A549 (cell line): Measurements from ENCODE around the gene FGF14. TPM values are rescaled to one million over a fixed set of nuclear protein-coding genes. Genes with fewer than 3 reads are reported as not detected.

Experiments used
- ATAC-seq, 2 experiments: fragments of 200-7000 bp in 1 of 2; fragments of >200 bp in 1 of 2; cut with Nextera tagmentation in 1 of 2; cut with Tn5 transposase in 1 of 2; 3 replicates each; pipeline versions ENCODE4 v1.8.0 to v1.9.1; 2018 to 2020; ENCODE audit warnings: mild to moderate bottlenecking in 1 of 2, moderate library complexity in 1 of 2
- CTCF ChIA-PET: fragments of 300-600 bp; sonication (Branson Sonifier 250); formaldehyde crosslinking; extraction: SDS; loops from one replicate; lab custom pipeline; 2021; ENCODE audit warnings: antibody characterized with exemption, inconsistent platforms; lab: Yijun Ruan, JAX
- POLR2A ChIA-PET: fragments of 350-600 bp; formaldehyde crosslinking; extraction: SDS; loops from one replicate; lab custom pipeline; 2021; ENCODE audit warnings: antibody characterized with exemption, inconsistent platforms; lab: Yijun Ruan, JAX
- DNase-seq, 2 experiments: peaks; one replicate each; pipeline versions ENCODE4 v3.0.0 to v3.0.0-alpha.2; 2011 to 2016; ENCODE audit warnings: low read depth in 1 of 2, low spot score in 1 of 2
- FAIRE-seq: peaks from 2 replicates; lab custom pipeline; 2011; peaks lifted over from hg19 to GRCh38; lab: Jason Lieb, UNC
- H3K27ac ChIP-seq, 2 experiments: fragments of >200 bp; sonication (Bioruptor Twin); formaldehyde crosslinking; 3 replicates each; pipeline ENCODE4 v1.5.1; 2016 to 2017
- H3K4me1 ChIP-seq: fragments of >200 bp; sonication (Bioruptor Twin); formaldehyde crosslinking; 3 replicates; pipeline ENCODE4 v1.6.1; 2016
- H3K4me2 ChIP-seq: fragments of >200 bp; sonication (Bioruptor Twin); formaldehyde crosslinking; 3 replicates; pipeline ENCODE4 v1.6.1; 2016
- H3K4me3 ChIP-seq: fragments of >200 bp; sonication (Bioruptor Twin); formaldehyde crosslinking; 3 replicates; pipeline ENCODE4 v1.5.1; 2016
- H3K9me3 ChIP-seq: fragments of >200 bp; sonication (Bioruptor Twin); formaldehyde crosslinking; 3 replicates; pipeline ENCODE4 v1.6.1; 2016
- CBX2 ChIP-seq: fragments of 200-600 bp; sonication (generic); IDR thresholded peaks from 2 replicates; pipeline ENCODE4 v1.6.1; 2016; ENCODE audit warnings: low read depth, mild to moderate bottlenecking, borderline replicate concordance
- EHF ChIP-seq: fragments of 250-450 bp; sonication (Bioruptor Pico); IDR thresholded peaks from 2 replicates; pipeline ENCODE4 v1.5.0; 2020; ENCODE audit warnings: mild to moderate bottlenecking
- EHMT2 ChIP-seq: fragments of 200-600 bp; sonication (generic); IDR thresholded peaks from 2 replicates; pipeline ENCODE4 v1.6.1; 2016; ENCODE audit warnings: antibody characterized with exemption, low read depth, mild to moderate bottlenecking, moderate library complexity
- FOSB ChIP-seq: fragments of 250-450 bp; sonication (Bioruptor Pico); IDR thresholded peaks from 2 replicates; pipeline ENCODE4 v1.5.0; 2020; ENCODE audit warnings: mild to moderate bottlenecking, moderate library complexity
- FOXS1 ChIP-seq: fragments of 250-450 bp; sonication (Bioruptor Pico); IDR thresholded peaks from 2 replicates; pipeline ENCODE4 v1.5.0; 2020; ENCODE audit warnings: mild to moderate bottlenecking, moderate library complexity
- HOXA7 ChIP-seq: fragments of 250-450 bp; sonication (Bioruptor Pico); IDR thresholded peaks from 2 replicates; pipeline ENCODE4 v1.5.0; 2020; ENCODE audit warnings: mild to moderate bottlenecking, moderate library complexity
- HOXB13 ChIP-seq: fragments of 250-450 bp; sonication (Bioruptor Pico); IDR thresholded peaks from 2 replicates; pipeline ENCODE4 v1.5.0; 2020; ENCODE audit warnings: low read depth, mild to moderate bottlenecking, moderate library complexity
- HOXB5 ChIP-seq: fragments of 250-450 bp; sonication (Bioruptor Pico); IDR thresholded peaks from 2 replicates; pipeline ENCODE4 v1.5.0; 2020; ENCODE audit warnings: mild to moderate bottlenecking, moderate library complexity
- MAFK ChIP-seq: fragments of 450-650 bp; IDR thresholded peaks from 2 replicates; pipeline ENCODE4 v1.6.1; 2014; ENCODE audit not compliant: partially characterized antibody
- MYC ChIP-seq: IDR thresholded peaks from 2 replicates; pipeline ENCODE4 v1.6.1; 2012; ENCODE audit warnings: mild to moderate bottlenecking, inconsistent platforms, low read length, improper control_type of control experiment, borderline replicate concordance
- NFE2L2 ChIP-seq: fragments of 150-350 bp; conservative IDR thresholded peaks from 2 replicates; pipeline ENCODE4 v1.6.1; 2014; ENCODE audit warnings: low read length
- NPAS2 ChIP-seq: fragments of 250-450 bp; sonication (Bioruptor Pico); IDR thresholded peaks from 2 replicates; pipeline ENCODE4 v1.8.0; 2022; ENCODE audit warnings: mild to moderate bottlenecking, moderate library complexity, borderline replicate concordance
- RAD21 ChIP-seq, 2 experiments: fragments of >200 bp in 1 of 2; sonication (Bioruptor Twin) in 1 of 2; formaldehyde crosslinking in 1 of 2; IDR thresholded peaks in 1 of 2; conservative IDR thresholded peaks in 1 of 2; 2 replicates in 1 of 2; 3 replicates in 1 of 2; pipeline ENCODE4 v1.6.1; 2012 to 2018; ENCODE audit warnings: inconsistent platforms in 1 of 2
- SMC3 ChIP-seq: fragments of >200 bp; sonication (Bioruptor Twin); formaldehyde crosslinking; IDR thresholded peaks from 3 replicates; pipeline ENCODE4 v1.6.1; 2018; ENCODE audit warnings: inconsistent platforms
- TFCP2L1 ChIP-seq: fragments of 250-450 bp; sonication (Bioruptor Pico); IDR thresholded peaks from 2 replicates; pipeline ENCODE4 v1.5.0; 2021; ENCODE audit warnings: mild to moderate bottlenecking
- ZNF302 ChIP-seq: fragments of 250-450 bp; sonication (Bioruptor Pico); IDR thresholded peaks from 2 replicates; pipeline ENCODE4 v1.9.0; 2021; ENCODE audit warnings: inconsistent platforms, mild to moderate bottlenecking, moderate library complexity
- ZSCAN20 ChIP-seq: fragments of 250-450 bp; sonication (Bioruptor Pico); IDR thresholded peaks from 2 replicates; pipeline ENCODE4 v1.8.0; 2022; ENCODE audit warnings: mild to moderate bottlenecking, moderate library complexity
- WGBS: methylation state at CpG from one replicate; pipeline ENCODE4 v1.1.6; 2017; ENCODE audit errors: missing lambda C conversion rate; 5-methylcytosine and 5-hydroxymethylcytosine counted together
- polyA plus RNA-seq, 4 experiments: library from polyadenylated mRNA; depleted of rRNA in 3 of 4; stranded (reverse); fragments of >200 nt; fragmentation: RNase III in 1 of 4; extraction: RNeasy Plus Mini Kit Qiagen cat#74134 plus additional on column Dnase treatment in 1 of 4; gene quantifications; 2 replicates in 3 of 4; 3 replicates in 1 of 4; pipeline ENCODE4 v1.2.3, GENCODE V29; 2011 to 2017
- TF ChIP-seq, protein P1 (sequence below): fragments of 250-450 bp; sonication (Bioruptor Pico); IDR thresholded peaks from 2 replicates; pipeline ENCODE4 v1.5.0; 2020; ENCODE audit warnings: low read depth, mild to moderate bottlenecking, moderate library complexity
- TF ChIP-seq, protein P2 (sequence below): IDR thresholded peaks from 2 replicates; pipeline ENCODE4 v1.6.1; 2012; ENCODE audit warnings: low read depth, borderline replicate concordance
- TF ChIP-seq, protein P3 (sequence below): fragments of >200 bp; sonication (Bioruptor Twin); formaldehyde crosslinking; IDR thresholded peaks from 2 replicates; pipeline ENCODE4 v1.6.1; 2016
- TF ChIP-seq, protein P4 (sequence below): IDR thresholded peaks from 2 replicates; pipeline ENCODE4 v1.6.1; 2012
- TF ChIP-seq, protein P5 (sequence below): fragments of 250-450 bp; sonication (Bioruptor Pico); IDR thresholded peaks from 2 replicates; pipeline ENCODE4 v1.5.0; 2021; ENCODE audit warnings: mild to moderate bottlenecking, moderate library complexity, borderline replicate concordance
- TF ChIP-seq, protein P6 (sequence below): fragments of 200-600 bp; sonication (generic); IDR thresholded peaks from 2 replicates; pipeline ENCODE4 v1.6.1; 2016; ENCODE audit warnings: antibody characterized with exemption, mild to moderate bottlenecking, moderate library complexity

FGF14 gene
- polyA plus RNA-seq, 2 of the 4 experiments (the other 2 are of a cell fraction) = not detected

DNA sequence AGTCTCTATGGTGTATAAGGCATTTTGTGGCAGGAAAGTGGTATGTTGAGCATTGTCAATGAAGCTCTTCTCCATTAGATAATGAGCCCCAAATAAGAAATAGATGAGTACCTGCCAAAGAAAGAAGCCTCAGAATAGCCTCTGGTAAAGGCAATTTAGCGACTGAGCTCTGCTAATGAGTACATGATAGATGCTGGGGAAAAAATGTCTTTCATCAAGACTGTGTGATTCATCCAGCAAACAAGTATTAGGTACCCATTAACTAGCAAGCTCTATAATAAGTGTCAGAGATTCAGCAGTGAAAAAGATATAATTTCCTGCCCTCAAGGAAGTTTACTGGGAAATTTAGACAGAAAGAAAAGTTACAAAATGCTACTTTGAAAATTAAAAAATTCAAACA is 654.8 kb downstream of the FGF14 start:
- FAIRE-seq = no peak
- POLR2A ChIA-PET = no interaction called here
- no peaks in the 10 kb centered on the region for H3K9me3 ChIP-seq
- CTCF ChIA-PET = interaction anchor here (1.7 kb wide), 1 partner anchor 11 kb away, joined by 11 read pairs; no protein-coding TSS in a partner anchor
- 0% methylated on average over 1 of the region's 1 CpG for WGBS
- H3K4me2 ChIP-seq = peak overlapping the region; percentile 45
- DNase-seq = no peak
- no peak overlapping the region for H3K4me3 ChIP-seq
- no peak for ATAC-seq
- peak overlapping the region; percentile 8 to 15; a peak in 2 of 6 replicates for H3K27ac ChIP-seq
- TF ChIP-seq EHF = no peak
- TF ChIP-seq FOSB (CRISPR knock-in tag) = no peak
- TF ChIP-seq, protein P1, sequence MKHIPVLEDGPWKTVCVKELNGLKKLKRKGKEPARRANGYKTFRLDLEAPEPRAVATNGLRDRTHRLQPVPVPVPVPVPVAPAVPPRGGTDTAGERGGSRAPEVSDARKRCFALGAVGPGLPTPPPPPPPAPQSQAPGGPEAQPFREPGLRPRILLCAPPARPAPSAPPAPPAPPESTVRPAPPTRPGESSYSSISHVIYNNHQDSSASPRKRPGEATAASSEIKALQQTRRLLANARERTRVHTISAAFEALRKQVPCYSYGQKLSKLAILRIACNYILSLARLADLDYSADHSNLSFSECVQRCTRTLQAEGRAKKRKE (CRISPR knock-in tag) = no peak
- TF ChIP-seq SMC3 = no peak
- TF ChIP-seq, protein P2, sequence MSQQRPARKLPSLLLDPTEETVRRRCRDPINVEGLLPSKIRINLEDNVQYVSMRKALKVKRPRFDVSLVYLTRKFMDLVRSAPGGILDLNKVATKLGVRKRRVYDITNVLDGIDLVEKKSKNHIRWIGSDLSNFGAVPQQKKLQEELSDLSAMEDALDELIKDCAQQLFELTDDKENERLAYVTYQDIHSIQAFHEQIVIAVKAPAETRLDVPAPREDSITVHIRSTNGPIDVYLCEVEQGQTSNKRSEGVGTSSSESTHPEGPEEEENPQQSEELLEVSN = no peak
- no peak for TF ChIP-seq EHMT2
- TF ChIP-seq MYC = no peak
- TF ChIP-seq, protein P3, sequence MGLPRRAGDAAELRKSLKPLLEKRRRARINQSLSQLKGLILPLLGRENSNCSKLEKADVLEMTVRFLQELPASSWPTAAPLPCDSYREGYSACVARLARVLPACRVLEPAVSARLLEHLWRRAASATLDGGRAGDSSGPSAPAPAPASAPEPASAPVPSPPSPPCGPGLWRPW = no peak
- no peak for TF ChIP-seq TFCP2L1 (CRISPR knock-in tag)
- no peak for TF ChIP-seq HOXB5
- no peak for TF ChIP-seq HOXB13 (CRISPR knock-in tag)
- H3K4me1 ChIP-seq = peaks cover 13% of the 10 kb centered on the region; the same call in 2 of the 3 replicates

DNA sequence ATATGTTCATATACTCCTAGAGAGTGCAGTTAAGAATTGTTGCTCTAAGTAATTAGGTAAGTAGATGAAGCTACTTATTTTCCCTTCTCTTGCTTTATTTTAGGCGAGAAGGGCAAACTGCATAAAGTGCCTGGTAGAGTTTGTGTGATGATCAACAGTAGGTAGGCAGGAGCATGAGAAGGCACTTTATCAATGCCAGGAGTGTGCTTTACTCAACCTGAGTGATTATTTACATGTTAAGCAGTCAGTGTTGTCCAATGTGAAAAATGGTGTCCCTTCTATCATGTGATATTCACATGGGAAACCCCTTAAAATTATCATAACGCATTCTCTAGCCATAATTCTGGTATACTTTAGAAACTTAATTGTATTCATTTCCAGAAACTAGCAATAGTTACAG is 655.3 kb downstream of the FGF14 start:
- no peaks in the 10 kb centered on the region for H3K9me3 ChIP-seq
- 78% methylated on average over 2 of the region's 2 CpGs for WGBS
- POLR2A ChIA-PET = no interaction called here
- peak overlapping the region; percentile 45 for H3K4me2 ChIP-seq
- CTCF ChIA-PET = interaction anchor here (1.7 kb wide), 1 partner anchor 11 kb away, joined by 11 read pairs; no protein-coding TSS in a partner anchor
- peaks cover 13% of the 10 kb centered on the region; the same call in 2 of the 3 replicates for H3K4me1 ChIP-seq
- no peak overlapping the region for H3K4me3 ChIP-seq
- peak overlapping the region in 1 of 2 experiments; percentile 25; a peak in 1 of 6 replicates for H3K27ac ChIP-seq
- DNase-seq (no peak), FAIRE-seq (no peak), ATAC-seq (no peak)
- TF ChIP-seq MYC (no peak), EHF (no peak), ZSCAN20 (CRISPR knock-in tag) (no peak), ZNF302 (CRISPR knock-in tag) (no peak), NPAS2 (CRISPR knock-in tag) (no peak), NFE2L2 (no peak)
- TF ChIP-seq, protein P4, sequence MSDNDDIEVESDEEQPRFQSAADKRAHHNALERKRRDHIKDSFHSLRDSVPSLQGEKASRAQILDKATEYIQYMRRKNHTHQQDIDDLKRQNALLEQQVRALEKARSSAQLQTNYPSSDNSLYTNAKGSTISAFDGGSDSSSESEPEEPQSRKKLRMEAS = no peak
- TF ChIP-seq, all 56 proteins: peak for 0

DNA sequence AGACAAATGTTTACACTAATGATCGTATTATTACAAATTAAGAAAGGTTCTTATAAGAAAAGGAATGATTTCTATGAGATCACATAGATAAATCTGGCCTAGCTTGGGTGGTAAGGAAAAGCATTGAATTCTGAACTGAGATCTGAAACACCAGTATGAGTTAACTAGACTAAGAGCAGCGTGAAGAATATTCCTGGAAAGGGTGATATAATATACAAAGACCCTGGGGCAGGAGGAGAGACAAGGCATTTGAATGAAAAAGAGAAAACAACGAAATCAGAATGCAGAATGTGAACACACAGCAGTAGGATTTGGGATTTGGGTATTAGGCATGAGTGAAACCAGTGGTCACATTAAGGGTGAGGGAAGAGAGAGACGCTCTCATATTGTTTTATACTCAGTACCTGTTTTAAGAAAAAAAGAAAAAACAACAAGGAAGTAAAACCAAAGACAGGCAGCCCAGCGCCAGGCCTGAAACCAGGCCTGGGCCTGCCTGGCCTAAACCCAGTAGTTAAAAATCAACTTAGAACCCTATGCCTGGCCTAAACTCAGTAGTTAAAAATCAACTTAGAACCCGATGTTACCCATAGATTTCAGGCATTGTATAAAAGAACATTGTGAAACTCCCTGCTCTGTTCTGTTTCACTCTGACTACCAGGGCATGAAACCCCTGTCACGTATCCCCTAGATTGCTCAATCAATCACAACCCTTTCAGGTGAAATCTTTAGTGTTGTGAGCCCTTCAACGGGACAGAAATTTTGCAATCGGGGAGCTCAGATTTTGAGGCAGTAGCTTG is 662.3 kb downstream of the FGF14 start:
- Histone ChIP-seq H3K4me3 (no peak overlapping the region), H3K9me3 (no peaks in the 10 kb centered on the region), H3K27ac (peak overlapping the region; percentile 55 to 56; a peak in 5 of 6 replicates), H3K4me2 (peak overlapping the region; percentile 38; the same call in 2 of the 3 replicates), H3K4me1 (peaks cover 11% of the 10 kb centered on the region; the same call in 1 of the 3 replicates)
- no peak for ATAC-seq
- 63% methylated on average over 9 of the region's 9 CpGs for WGBS
- DNase-seq = peak in 1 of 2 experiments; percentile 1
- ChIA-PET POLR2A (no interaction called here), CTCF (interaction anchor here (0.8 kb wide), 1 partner anchor 150 kb away, joined by 3 read pairs; no protein-coding TSS in a partner anchor)
- FAIRE-seq = no peak
- no peak for TF ChIP-seq HOXA7 (CRISPR knock-in tag)
- TF ChIP-seq, protein P5, sequence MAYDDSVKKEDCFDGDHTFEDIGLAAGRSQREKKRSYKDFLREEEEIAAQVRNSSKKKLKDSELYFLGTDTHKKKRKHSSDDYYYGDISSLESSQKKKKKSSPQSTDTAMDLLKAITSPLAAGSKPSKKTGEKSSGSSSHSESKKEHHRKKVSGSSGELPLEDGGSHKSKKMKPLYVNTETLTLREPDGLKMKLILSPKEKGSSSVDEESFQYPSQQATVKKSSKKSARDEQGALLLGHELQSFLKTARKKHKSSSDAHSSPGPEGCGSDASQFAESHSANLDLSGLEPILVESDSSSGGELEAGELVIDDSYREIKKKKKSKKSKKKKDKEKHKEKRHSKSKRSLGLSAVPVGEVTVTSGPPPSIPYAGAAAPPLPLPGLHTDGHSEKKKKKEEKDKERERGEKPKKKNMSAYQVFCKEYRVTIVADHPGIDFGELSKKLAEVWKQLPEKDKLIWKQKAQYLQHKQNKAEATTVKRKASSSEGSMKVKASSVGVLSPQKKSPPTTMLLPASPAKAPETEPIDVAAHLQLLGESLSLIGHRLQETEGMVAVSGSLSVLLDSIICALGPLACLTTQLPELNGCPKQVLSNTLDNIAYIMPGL (CRISPR knock-in tag) = no peak
- TF ChIP-seq MAFK = no peak
- no peak for TF ChIP-seq FOXS1
- TF ChIP-seq, protein P1 (CRISPR knock-in tag) = no peak
- TF ChIP-seq, protein P6, sequence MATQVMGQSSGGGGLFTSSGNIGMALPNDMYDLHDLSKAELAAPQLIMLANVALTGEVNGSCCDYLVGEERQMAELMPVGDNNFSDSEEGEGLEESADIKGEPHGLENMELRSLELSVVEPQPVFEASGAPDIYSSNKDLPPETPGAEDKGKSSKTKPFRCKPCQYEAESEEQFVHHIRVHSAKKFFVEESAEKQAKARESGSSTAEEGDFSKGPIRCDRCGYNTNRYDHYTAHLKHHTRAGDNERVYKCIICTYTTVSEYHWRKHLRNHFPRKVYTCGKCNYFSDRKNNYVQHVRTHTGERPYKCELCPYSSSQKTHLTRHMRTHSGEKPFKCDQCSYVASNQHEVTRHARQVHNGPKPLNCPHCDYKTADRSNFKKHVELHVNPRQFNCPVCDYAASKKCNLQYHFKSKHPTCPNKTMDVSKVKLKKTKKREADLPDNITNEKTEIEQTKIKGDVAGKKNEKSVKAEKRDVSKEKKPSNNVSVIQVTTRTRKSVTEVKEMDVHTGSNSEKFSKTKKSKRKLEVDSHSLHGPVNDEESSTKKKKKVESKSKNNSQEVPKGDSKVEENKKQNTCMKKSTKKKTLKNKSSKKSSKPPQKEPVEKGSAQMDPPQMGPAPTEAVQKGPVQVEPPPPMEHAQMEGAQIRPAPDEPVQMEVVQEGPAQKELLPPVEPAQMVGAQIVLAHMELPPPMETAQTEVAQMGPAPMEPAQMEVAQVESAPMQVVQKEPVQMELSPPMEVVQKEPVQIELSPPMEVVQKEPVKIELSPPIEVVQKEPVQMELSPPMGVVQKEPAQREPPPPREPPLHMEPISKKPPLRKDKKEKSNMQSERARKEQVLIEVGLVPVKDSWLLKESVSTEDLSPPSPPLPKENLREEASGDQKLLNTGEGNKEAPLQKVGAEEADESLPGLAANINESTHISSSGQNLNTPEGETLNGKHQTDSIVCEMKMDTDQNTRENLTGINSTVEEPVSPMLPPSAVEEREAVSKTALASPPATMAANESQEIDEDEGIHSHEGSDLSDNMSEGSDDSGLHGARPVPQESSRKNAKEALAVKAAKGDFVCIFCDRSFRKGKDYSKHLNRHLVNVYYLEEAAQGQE = no peak
- TF ChIP-seq CBX2 = no peak
- no peak for TF ChIP-seq RAD21 (conservative IDR thresholded peaks at IDR 0.05 in 1 of 2, IDR thresholded peaks at IDR 0.05 in 1 of 2)
